ENCODE results near the gene ASPA.
A peak's percentile ranks its signal among the peaks of the same experiment; 100 is the strongest.
"Not testable (repeated sequence)": the region's sequence is repeated elsewhere in the genome, so short reads cannot be mapped to it uniquely, and the experiment has no call there.

ASPA gene

DNA sequence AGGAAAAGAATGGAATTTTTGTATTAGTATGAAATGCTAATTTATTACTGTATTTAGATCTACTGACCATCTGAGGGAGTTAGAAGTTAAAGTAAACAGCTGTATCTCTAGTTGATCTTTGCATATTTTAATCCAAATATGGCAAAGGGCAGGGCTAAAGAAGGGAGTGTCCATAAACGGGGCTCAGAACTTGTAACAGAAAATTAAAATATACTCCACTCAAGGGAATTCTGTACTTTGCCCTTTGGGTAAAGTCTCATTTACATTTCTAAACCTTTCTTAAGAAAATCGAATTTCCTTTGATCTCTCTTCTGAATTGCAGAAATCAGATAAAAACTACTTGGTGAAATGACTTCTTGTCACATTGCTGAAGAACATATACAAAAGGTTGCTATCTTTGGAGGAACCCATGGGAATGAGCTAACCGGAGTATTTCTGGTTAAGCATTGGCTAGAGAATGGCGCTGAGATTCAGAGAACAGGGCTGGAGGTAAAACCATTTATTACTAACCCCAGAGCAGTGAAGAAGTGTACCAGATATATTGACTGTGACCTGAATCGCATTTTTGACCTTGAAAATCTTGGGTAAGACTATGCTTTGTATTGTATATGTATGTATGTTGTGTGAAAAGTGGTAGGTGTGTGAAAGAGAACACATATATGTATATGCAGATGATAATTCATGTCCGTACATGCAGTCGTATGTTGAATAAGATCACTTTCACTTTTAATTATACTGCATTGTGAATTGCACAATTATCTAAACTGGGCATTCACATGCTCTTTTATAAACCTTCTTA lies at the start of gene ASPA:
ASPA (plus strand) TSS at position 186 of the 799 bp plus-strand sequence; CDS start at position 349, 163 bp downstream.
- peak; percentile 64 for DNase-seq

DNA sequence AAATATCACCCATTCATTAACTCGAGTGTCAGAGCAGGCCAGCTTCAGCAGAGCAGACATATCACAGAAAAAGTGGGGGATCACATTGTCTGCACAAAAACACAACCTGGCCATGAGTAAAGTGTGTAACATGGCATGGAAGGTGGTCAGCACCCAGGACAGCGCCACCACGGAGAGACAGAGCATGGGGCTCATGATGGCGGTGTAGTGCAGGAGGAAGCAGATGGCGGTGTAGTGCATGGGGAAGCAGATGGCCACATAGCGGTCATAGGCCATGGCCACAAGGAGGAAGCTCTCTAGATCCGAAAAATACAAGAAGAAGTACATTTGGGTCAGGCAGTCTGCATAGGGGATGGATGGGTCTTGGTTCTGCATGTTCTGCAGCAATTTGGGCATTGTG lies 42.6 kb upstream of the ASPA start:
- DNase-seq: peak; percentile 72

DNA sequence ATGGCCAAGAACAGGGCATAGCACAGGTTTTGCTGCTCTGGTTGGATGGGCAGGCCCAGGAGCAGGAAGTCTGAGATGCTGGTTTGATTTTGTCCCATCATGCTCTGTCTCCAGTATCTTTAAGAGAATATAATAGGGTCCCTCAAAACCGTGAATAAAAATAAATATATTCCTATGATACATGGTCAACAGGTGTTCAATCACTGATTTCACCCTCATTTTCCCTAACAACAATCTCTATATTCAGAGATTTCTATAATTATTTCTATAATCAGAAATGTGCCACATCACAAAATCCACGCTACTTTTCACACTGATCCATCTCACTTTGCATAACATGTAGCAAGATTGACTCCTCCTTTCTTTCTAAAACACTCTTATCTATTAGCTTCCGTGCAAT lies 42.1 kb upstream of the ASPA start, which contains the start of gene OR1E2:
OR1E2 (minus strand) TSS at position 101 of the 400 bp plus-strand sequence; CDS start at position 101, 0 bp downstream.
- DNase-seq: no peak

DNA sequence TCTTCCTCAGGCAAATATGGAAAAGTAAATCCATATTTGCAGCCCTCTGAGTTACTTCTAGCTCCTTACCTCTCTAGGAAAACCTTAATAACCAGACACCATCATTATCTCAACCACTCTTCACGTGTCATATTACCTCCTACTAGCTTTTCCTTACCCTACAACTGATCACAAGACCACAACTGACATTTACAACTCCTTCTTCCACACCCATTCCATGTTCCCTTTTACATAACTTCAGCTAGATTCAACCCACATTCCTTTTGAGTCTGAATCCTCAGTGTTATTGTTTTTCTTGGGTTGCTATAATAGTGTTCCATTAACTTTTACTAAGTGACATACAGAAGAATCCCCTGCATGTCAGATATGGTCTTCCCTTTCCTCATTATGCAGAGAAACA lies 37.4 kb upstream of the ASPA start:
- no peak for DNase-seq

DNA sequence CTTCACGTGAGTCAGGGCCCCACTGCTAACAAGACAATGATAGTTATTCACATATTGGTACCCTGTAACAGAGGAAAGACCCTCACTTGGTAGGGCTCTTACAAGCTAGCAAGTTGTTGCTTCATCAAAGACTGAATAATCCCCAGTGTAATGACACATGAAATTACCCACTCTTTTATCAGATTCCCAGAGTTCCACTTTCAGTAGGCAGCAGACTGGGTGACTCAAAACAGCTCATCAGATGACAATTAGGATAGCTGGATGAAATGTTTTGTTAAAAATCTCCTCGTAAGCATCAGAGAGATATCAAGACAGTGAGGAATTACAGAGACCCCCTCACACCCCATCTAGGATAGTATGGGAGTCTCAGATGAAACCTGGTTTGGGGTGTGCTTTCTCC lies 35.3 kb upstream of the ASPA start:
- no peak for DNase-seq

DNA sequence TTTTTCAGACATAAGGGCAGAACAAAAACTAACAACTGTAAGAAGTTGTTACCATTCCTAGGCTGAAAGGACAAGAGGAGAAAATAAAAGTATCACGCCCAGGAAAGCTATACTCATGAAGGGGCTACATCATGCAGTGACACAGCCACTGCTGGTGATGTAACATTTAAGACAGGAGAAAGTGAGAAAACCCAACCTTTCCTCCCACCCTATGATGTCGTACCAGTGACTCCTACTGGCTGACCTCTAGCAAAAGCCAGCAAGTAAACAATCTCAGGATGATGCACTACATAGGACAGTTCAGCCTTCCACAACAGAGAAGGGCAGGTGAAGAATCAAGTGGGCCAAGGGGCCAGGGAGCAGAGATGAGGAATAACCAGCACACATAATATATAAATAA lies 28.2 kb upstream of the ASPA start:
- peak; percentile 63 for DNase-seq

DNA sequence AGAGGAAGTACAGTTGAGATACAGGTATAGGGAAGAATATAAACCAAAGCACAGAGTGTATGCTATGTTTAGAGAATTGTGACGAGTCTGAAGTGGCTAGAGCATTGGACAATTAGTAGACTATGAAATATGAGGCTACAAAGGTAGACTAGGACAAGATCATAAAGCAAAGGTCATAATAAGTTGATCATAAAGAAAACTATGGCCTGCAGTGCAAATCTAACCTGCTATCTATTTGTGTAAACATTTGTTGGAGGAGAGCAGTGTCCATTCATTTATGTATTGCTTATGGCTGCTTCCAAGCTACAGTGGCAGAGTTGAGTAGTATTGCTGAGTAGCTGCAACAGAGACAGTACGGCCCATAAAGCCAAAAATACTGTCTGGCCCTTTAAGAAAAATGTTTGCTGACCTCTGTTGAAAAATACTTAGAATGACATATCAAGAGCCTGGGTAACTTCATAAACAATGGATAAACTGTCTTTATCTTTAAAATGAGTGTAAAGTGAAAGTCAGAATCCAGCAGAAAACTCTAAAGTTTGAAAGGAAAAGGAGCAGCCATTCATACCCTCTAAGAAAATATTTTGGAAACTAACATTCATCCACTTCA lies 27.6 kb upstream of the ASPA start:
- peak; percentile 43 for DNase-seq

DNA sequence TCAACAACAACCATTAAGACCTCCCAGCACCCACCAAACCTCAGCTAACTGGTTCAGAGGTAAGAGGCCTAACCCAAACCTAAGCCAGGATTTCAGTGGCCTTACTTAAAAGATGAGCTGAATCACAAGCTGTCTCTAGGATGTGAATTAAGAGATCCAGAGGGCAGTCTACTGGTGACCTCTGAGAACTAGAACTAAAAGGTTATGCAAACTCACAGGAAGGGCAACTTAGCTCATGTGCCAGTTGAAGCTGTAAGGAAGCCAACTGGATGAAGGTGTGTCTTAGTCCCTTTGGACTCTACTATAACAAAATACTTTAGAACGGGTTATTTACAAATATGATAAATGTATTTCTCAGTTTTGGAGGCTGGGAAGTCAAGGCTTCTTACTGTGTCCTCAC lies 9.4 kb upstream of the ASPA start:
- DNase-seq: not testable (repeated sequence)

DNA sequence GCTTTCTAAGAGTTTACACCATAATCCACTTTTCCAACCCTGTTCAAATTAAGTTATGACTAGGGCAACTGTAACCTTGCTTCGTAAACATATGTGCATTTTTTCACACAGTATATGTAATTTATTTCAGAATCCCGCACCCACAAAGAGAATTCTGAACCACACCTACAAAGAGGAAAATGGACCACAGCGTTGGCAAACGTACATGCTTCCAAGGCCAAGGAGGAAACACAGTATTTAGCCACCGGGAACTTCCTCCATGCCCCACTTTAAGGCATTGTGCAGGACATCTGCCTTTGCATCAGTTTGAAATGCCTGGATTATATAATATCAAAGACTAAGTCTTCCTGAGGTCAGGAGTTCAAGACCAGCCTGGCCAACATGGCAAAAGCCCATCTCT lies 6.3 kb upstream of the ASPA start:
- no peak for DNase-seq

DNA sequence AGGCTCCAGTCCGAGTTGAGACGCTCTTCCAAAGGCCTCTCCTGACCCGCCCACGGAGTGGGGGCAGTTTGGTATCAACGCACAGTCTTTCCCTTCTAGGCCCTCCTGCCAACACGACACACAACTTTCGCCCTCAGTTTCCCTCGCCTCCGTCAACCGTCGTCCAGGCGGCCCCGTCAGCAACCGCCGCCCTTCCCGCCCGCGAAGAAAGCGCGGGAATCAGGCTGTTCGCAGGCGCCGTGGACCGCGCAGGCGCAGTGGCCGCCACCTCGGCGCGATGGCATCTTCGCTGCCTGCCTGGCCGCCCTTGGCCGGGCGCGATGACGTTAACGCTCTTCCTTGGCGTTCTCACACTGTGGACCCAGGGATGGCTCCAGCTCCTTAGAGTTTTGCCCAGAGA lies 4.2 kb upstream of the ASPA start, which contains the start of gene SPATA22:
SPATA22 (minus strand) TSS at position 221 of the 400 bp plus-strand sequence. CDS start 2,494 bp downstream, outside the sequence.
- no peak for DNase-seq

DNA sequence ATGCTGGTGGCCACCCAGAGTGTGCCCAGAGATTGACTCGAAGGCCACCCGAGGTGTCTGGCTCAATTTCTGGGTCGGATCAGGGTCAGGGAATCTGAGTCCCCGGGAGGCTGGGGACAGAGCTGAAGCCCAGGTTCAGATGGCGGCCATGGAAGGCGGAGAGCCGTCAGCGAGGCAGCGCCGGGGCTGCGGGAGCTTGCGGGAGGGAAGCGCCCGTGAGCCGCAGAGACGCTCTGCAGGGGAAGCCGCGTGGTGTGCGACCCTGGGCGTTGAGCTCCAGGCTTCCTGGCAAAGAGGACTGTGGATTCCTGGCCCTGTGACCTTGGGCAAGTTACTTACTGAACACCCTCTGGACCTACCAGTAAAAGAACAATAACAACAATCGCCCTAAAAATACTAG lies 3.7 kb upstream of the ASPA start:
- no peak for DNase-seq

DNA sequence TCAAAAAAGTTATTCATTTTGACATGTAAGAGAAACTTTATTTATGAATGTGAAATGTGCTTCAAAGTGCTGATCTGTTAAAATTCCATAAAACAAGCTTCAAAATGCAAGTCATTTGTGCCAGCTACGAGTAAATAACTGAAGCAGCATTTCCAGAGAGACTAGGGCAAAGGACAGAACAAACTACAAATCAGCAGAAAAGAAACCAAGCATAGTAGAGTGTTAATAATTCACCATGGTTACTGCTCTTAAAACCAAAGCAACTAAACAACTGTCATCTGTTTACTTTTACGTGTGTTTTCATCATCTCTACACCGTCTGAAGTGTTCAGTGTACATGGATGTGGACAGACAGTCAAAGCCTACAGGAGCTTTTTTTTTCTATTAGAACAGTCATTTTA lies 1.6 kb upstream of the ASPA start:
- no peak for DNase-seq

DNA sequence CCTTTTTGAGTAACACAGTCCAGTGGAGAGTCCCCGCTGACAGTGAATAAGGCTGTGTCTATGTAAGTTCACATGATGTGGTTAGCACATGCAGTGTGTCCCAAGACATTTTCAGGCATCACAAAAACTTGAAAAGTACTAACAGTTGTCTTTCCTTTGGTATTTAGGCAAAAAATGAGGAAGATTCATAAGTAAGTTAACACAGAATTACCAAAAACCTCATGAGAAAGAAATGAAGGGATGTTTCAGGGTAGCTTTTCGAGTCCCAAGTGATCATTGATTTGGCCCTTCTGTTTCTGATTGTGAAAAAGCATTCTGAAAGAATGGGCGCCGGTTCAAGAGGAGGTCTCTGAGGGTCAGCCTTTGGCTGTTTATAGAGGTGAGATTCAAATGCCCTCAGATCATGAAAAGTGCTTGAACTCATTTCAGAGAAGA lies 529 bp upstream of the ASPA start:
- DNase-seq: no peak

DNA sequence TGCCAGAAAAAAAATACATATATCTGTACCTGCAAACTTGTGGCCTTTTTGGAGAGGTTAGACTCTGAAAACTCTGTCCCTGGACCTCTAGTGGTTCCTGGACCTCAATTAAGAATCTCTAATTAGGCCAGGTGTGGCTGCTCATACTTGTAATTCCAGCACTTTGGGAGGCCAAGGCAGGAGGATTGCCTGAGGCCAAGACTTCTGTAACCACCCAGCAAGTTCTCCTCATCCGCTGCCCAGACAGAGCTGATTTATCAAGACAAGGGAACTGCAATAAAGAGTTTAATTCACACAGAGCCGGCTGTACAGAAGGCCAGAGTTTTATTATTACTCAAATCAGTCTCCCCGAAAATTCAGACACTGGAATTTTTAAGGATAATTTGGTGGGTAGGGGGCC lies 4.2 kb downstream of the ASPA start:
- DNase-seq: no peak

DNA sequence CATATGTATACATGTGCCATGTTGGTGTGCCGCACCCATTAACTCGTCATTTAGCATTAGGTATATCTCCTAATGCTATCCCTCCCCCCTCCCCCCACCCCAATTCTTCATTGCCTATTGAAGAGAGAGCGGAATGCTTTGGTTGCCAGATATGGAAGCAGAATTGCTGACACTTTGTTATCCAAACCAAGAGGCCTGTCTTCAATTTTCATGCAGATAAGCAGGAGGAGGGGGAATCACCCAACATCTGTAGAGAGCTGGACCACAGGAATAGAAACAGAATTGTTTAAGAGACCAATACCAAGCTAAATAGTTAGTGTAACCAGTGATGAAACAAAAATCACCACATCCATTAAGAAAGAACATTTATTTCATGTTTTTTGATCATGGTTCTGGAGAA lies 7.1 kb downstream of the ASPA start:
- DNase-seq: no peak

DNA sequence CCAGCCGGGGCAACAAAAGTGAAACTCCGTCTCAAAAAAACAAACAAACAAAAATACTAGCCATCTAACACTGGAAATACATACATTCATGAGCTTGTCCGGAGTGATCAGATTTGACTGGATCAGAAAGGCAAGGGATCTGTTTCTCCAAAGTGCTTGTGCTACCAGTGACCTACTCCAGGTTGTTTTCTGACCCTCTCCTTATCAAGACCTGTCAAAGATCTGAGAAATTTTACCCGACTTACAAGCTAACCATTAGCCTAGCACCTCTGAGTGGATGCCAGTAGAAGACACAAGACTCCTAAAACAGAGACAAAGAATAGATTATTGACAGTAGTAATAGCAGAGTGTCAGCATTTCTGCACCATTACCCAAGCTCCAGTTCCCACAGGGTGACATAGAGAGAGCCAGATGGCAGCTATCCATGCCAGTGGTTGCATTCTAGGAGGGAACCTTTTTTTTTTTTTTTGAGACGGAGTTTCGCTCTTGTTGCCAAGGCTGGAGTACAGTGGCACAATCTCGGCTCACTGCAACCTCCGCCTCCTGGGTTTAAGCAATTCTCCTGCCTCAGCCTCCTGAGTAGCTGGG lies 9.8 kb downstream of the ASPA start:
- no peak for DNase-seq

DNA sequence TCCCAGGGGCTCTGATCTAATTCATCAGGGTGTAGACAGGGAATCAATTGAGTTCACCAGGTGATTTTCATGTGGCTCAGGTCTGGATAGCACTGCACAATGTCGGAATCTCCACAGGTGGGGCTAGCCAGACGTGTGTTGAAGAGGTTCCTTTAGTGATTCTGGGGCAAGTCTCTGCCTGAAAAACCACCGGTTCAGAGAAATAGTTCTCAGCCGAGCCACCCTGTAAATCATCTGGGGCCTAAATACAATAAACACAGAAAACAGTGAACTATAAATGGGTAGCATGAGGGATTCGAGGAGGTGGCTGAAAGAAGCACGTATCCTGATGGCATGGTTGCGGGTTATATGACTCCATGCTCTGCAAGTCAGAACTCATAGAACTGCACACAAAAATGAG lies 21.3 kb downstream of the ASPA start:
- DNase-seq: no peak

DNA sequence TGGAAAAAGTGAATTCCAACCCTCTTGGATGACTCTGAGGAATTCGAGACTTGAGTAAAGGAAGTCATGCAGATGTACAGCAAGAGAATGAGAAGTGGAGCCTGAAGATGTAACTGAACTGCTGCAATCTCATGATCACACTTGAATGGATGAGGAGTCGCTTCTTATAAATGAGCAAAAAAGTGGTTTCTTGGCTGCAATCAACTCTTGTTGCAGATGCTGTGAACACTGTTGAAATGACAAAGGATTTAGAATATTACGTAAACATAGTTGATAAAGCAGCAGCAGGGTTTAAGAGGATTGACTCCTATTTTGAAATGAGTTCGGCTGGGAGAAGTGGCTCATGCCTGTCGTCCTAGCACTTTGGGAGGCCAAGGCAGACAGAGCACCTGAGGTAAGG lies 25.5 kb downstream of the ASPA start:
- DNase-seq: no peak

DNA sequence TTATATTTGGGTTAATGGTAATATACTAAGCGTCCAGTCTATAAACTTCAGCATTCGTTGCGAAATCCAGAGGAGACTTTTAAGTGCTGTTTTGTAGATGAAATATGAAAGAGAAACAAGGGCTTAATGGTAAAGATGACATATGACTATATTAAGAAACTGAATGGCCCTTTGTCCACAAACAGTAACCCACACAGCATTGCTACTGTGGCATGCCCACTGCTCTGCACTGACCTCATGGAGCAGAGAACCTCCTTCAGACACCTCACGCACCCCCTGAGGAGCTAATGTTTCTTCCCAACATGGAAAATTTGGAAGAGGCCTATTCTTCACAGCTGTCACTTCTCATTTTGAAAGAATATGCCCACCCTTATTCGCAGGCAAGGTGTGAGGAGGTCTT lies 26.7 kb downstream of the ASPA start:
- DNase-seq: no peak

DNA sequence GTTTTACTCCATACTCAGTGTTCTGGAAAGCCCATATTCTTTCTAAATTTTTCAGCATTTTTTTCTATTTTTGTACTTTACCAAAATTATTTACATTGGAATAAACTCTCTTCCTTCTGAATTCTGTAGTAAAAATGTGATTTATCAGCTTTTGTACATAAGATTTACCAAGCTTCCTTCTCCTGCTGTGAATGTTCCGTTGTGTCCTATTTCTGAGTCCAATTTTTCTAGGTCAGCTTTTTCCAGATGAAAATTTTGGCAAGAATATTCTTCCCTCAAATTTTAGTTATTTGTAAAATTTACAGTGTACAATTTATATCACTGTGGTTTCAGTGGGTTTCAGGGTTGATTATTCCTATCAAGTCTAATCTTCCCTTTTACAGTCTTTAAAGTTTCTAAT lies 27.5 kb downstream of the ASPA start:
- no peak for DNase-seq

DNA sequence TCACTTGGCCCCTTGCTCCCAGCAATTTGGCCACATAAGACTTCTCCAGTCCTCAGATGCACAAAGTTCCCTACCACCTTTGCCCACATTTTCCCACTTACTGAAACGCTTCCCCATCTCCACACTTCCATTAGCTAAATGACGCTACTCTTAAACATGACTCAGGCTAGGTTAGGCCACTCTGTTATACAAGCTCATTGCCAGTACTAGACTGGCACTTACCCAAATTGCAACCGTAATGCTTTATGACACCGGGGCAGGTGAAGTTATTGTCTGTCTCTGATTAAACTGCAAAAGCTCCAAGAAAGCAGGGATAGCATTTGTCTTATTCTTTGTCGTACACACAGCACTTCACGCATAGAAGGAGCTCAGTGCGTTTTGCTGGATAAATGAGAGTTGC lies 29.2 kb downstream of the ASPA start:
- DNase-seq: no peak

DNA sequence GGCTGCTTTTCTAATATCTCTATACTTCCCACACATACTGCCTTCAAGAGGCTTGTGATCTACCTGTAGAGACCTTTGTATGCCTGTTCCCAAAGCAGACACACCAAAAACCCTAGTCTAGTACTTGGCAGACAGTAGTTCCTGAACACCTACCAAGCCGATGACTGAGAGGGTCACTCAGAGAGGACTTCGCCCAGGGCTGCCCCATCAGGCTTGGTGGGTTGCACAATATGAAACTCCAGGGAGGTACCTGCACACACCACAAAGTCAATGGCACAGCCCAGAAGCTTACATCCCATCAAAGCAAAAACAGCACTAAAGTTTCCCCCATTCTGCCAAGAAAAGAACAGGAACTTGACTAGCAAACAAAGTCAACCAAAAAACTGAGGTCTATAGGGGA lies 30.3 kb downstream of the ASPA start:
- no peak for DNase-seq

DNA sequence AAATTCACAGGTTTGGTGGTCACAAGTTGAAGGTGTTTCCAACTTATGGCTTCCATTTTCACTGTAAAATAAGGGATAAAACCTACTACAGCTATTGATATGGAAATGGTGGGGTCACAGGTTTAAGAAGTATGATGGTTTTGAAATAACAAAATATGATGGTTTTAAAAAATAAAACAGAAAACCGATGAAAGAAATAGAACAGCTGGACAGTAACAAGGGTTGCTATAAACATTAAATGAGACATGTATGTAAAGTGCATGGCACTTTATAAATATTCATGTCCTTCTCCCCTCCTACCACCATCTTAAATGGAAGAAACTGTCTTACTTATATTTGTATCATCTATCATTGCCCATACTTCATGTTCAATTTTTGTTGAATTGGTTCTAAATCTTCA lies 31.3 kb downstream of the ASPA start:
- no peak for DNase-seq

DNA sequence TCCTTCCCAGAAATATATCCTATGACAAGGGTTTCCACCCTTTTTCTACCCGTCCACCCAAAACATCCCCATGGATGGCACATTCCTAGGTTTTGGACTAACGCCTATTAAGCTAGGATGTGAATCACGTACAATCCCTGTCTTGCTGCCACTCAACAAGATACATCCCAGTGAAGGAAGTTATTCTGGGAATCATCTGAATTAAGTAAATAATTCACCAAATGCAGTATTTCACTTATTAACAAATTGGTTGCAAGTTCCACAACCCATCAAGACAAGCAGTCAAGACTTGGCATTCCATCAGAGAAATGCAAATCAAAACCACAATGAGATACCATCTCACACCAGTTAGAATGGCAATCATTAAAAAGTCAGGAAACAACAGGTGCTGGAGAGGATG lies 32.1 kb downstream of the ASPA start:
- no peak for DNase-seq
